ENCODE data around the gene NPB. TPM values are rescaled to one million over a fixed set of nuclear protein-coding genes. Genes with fewer than 3 reads are reported as not detected.

The NPB gene
- total RNA-seq, 2 experiments from 2014 or later = 0.17 TPM; not detected in 1

DNA sequence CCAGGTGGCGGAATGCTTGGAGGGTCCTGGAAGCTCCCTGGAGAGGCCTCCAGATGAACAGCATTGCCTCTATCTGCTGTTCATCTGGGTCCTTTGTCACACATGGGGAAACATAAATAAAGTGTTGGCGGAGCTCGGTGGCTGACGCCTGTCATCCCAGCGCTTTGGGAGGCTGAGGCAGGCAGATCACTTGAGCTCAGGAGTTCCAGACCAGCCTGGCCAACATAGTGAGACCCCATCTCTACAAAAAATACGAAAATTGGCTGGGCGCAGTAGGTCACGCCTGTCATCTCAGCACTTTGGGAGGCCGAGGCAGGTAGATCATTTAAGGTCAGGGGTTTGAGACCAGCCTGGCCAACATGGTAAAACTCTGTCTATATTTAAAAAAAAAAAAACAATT lies 42.8 kb downstream of the NPB start:
- ChIA-PET POLR2A (interaction anchor here (0.7 kb wide), 2 partner anchors 8 to 545 kb away, joined by 3 to 5 read pairs; no protein-coding TSS in a partner anchor), CTCF (interaction anchor here (1.0 kb wide), 1 partner anchor 15 kb away, joined by 3 read pairs; no protein-coding TSS in a partner anchor)

- ChIA-PET CTCF (interaction anchor here (1.5 kb wide), 1 partner anchor 12 kb away, joined by 10 read pairs; no protein-coding TSS in a partner anchor), POLR2A (no interaction called here)
Observed at GRCh38 chr17:81947189-81947588, 45.2 kb downstream of the NPB start, which contains the start of gene MYADML2. Gene MYADML2, minus strand, starts transcription at chr17:81947233. Its CDS starts 5,492 bp downstream, at chr17:81941741.

- POLR2A ChIA-PET = interaction anchor here (0.6 kb wide), 1 partner anchor 123 kb away, joined by 8 read pairs; no protein-coding TSS in a partner anchor
Observed at GRCh38 chr17:81948635-81949378, 46.8 kb downstream of the NPB start.

DNA sequence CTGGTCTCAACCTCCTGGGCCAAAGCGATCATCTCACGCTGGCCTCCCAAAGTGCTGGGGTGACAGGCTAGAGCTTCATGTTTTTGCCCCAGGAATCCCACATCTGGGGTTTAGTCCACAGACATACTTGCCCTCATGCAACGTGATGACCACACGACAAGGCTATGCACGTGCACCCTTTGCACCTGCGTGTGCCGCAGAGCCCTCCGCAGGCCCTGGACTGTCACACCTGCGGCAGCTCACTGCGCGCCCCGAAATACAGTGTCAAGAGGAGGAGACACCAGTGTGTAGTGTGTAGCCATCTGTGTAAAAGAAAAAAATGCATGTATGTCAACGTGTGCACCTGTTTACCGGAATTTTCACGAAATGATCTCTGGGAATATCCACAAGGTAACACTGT lies 48.5 kb downstream of the NPB start:
- CTCF ChIA-PET = interaction anchor here (1.8 kb wide), 1 partner anchor 9 kb away, joined by 5 read pairs; no protein-coding TSS in a partner anchor
- POLR2A ChIA-PET = interaction anchor here (0.7 kb wide), 1 partner anchor 237 kb away, joined by 3 read pairs; no protein-coding TSS in a partner anchor

More at GRCh38 chr17:81948635-81949378, 46.8 kb downstream of the NPB start:
- CTCF ChIA-PET = interaction anchor here (1.5 kb wide), 1 partner anchor 11 kb away, joined by 10 read pairs; no protein-coding TSS in a partner anchor

GRCh38 chr17:81951785-81952684 lies 50.0 kb downstream of the NPB start:
- ChIA-PET POLR2A (no interaction called here), CTCF (interaction anchor here (1.8 kb wide), 1 partner anchor 7 kb away, joined by 5 read pairs; no protein-coding TSS in a partner anchor)

Other genes with a start within 250 kb of the NPB start
- 1 to 10 TPM; 2.5 to 4.3 TPM for gene PDE6G, start 245.7 kb upstream of the NPB start, total RNA-seq
- gene OXLD1, start 235.6 kb upstream of the NPB start, total RNA-seq = 10 to 100 TPM; 49.1 to 55.7 TPM
- gene CCDC137, start 235.5 kb upstream of the NPB start, total RNA-seq = 10 to 100 TPM; 68.7 to 71.9 TPM
- gene ARL16, start 218.4 kb upstream of the NPB start, total RNA-seq = 10 to 100 TPM; 17.7 to 18.5 TPM
- 100 to 1,000 TPM; 132 to 136 TPM for gene HGS, start 218.2 kb upstream of the NPB start, total RNA-seq
- 100 to 1,000 TPM; 230 to 235 TPM for gene MRPL12, start 198.9 kb upstream of the NPB start, total RNA-seq
- 10 to 100 TPM; 39.6 to 39.8 TPM for gene SLC25A10, start 190.0 kb upstream of the NPB start, total RNA-seq
- gene GCGR, start 98.1 kb upstream of the NPB start, total RNA-seq = not detected
- gene MCRIP1, start 68.9 kb upstream of the NPB start, total RNA-seq = 10 to 100 TPM; 44.5 to 46.3 TPM
- gene PPP1R27, start 67.2 kb upstream of the NPB start, total RNA-seq = not detected
- gene P4HB, start 41.7 kb upstream of the NPB start, total RNA-seq = 100 to 1,000 TPM; 493 to 503 TPM
- 100 to 1,000 TPM; 669 to 688 TPM for gene ARHGDIA, start 30.9 kb upstream of the NPB start, total RNA-seq
- gene ALYREF, start 10.7 kb upstream of the NPB start, total RNA-seq = 100 to 1,000 TPM; 305 to 310 TPM
- gene ANAPC11, start 10.5 kb upstream of the NPB start, total RNA-seq = 100 to 1,000 TPM; 147 TPM
- 10 to 100 TPM; 30.4 to 30.9 TPM for gene PCYT2, start 9.2 kb downstream of the NPB start, total RNA-seq
- gene SIRT7, start 15.9 kb downstream of the NPB start, total RNA-seq = 10 to 100 TPM; 37.1 to 39.7 TPM
- gene MAFG, start 25.5 kb downstream of the NPB start, total RNA-seq = 10 to 100 TPM; 28.2 to 29.7 TPM
- 100 to 1,000 TPM; 160 to 165 TPM for gene PYCR1, start 35.1 kb downstream of the NPB start, total RNA-seq
- gene MYADML2, start 45.0 kb downstream of the NPB start, total RNA-seq = not detected
- under 1 TPM; 0.38 to 0.40 TPM for gene NOTUM, start 58.9 kb downstream of the NPB start, total RNA-seq
- 10 to 100 TPM; 27.9 to 28.8 TPM for gene ASPSCR1, start 75.4 kb downstream of the NPB start, total RNA-seq
- 100 to 1,000 TPM; 154 to 158 TPM for gene CENPX, start 120.6 kb downstream of the NPB start, total RNA-seq
- gene LRRC45, start 121.1 kb downstream of the NPB start, total RNA-seq = 10 to 100 TPM; 30.2 to 31.3 TPM
- gene RAC3, start 129.4 kb downstream of the NPB start, total RNA-seq = 1 to 10 TPM; 5.1 TPM
- gene DCXR, start 135.5 kb downstream of the NPB start, total RNA-seq = 100 to 1,000 TPM; 119 to 129 TPM
- gene RFNG, start 149.6 kb downstream of the NPB start, total RNA-seq = 10 to 100 TPM; 16.7 to 18.3 TPM
- 100 to 1,000 TPM; 118 TPM for gene GPS1, start 149.7 kb downstream of the NPB start, total RNA-seq
- gene DUS1L, start 163.6 kb downstream of the NPB start, total RNA-seq = 100 to 1,000 TPM; 187 to 195 TPM
- 100 to 1,000 TPM; 302 to 305 TPM for gene FASN, start 196.0 kb downstream of the NPB start, total RNA-seq